Midbrain (tissue), 1 donor: ENCODE results near the gene PHACTR3.

Experiments
- DNase-seq: peaks from one replicate; lab custom pipeline; 2025; lab: John Stamatoyannopoulos, UW

PHACTR3 gene

DNA sequence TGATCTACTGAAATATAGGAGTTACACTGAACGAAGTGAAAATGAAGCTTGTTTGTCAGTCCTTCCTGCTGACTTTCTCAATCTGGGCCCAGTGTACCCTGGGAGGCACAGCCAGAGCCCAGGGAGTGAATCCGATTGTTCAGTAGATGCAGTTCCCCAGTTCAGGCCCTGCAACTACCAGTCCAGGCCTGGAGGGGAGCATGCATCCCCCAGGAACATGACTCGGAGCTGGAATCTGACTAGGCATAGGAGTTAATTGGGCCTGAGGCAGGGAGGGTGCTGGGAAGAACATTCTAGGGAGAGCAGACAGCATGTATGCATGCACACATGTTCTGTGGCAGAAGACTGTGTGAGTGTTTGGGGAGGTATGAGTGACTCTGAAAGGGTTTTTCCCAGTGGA, 42.1 kb downstream of the PHACTR3 start:
- no peak for DNase-seq

DNA sequence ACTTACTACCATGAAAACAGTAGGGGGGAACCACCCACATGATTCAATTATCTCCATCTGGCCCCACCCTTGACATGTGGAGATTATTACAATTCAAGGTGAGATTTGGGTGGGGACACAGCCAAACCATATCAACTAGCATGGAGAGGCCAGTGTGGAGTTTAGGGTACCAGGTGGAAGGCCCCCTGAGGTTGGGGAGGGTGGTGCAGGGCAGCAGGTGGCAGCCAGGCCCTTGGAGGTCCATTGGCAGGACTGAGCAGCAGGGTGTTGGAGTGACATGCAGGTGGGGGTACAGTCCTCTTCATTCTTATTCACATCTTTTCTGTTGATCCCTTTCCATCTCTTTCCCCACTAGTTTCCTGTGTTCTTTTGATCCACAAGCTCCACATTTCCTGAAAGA, 42.9 kb downstream of the PHACTR3 start:
- DNase-seq = no peak

DNA sequence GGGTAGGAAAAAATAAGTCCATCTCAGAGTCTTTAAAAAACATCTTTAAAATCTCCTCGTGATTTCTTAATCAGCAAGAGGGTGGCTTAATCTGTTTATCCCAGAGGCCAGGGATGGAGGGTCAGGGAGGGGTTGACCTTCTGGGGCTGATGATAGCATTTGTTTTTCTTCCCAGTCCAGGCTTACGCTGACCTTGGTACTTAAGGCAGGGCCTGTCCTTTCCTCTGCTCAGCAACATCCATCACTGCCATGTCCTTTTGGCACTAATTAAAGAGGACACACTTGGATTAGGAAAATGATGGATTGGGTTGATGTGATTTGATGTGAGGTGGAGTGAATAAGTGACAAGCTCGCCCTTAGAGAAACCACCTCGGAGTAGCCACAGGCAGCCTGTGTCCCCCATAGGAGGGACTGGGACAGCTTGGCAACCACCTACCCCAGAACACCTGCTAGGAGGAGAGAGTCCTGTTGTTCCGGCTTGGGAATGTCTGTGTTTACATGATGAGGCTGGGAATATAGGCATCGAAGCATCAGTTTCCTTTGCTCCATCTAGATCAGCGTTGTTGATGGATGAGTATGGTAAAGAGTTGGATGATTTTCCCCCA, 44.2 kb downstream of the PHACTR3 start:
- no peak for DNase-seq

DNA sequence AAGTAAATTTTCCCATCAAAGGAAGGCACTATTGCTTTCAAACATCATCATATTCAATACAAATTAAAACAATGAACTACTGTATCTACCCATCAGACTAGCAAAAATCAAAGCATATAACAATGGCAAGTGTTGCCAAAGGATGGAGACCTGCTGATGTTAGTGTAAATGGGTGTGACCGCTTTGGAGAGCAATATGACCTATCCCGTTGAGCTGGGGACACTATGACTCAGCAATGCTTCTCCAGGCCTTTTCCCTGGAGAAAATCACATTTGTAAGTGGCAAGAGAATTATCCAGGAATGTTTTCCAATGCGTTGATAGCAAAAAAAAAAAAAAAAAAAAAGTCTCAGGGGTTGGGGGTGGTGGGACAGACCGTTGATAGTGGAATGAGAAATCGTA, 46.1 kb downstream of the PHACTR3 start:
- DNase-seq = no peak

DNA sequence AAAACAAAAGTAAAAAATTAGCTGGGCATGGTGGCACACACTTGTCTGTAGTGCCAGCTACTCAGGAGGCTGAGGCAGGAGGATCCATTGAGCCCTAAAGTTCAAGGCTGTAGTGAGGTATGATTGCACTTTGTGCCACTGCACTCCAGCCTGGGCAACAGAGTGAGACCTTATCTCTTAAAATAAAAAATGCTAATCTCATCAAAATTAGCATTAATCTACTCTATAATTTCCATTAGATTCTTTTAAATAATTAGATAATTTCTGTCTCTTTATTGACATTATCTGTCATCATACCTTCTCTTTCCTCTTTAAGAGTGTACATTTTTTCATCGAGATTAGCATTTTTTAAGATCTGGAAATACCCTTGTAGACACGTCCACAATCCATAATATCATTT, 48.0 kb downstream of the PHACTR3 start:
- DNase-seq = no peak

DNA sequence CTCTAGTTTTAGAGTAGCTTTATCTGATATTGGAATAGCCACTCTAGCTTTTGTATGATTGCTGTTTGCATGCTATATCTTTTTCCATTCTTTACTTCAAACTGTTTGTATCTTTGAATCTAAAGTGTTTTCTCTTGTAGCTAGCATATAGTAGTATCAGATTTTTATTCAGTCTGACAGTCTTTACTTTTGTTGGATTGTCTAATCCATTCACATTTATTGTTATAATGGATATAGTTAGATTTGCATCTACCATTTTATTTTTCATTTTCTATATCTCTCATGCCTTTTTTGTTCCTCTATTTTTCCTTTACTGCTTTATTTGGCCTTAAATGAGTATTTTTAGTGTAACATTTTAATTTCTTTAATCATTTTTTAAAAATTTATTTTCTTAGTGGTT, 52.1 kb downstream of the PHACTR3 start:
- no peak for DNase-seq

DNA sequence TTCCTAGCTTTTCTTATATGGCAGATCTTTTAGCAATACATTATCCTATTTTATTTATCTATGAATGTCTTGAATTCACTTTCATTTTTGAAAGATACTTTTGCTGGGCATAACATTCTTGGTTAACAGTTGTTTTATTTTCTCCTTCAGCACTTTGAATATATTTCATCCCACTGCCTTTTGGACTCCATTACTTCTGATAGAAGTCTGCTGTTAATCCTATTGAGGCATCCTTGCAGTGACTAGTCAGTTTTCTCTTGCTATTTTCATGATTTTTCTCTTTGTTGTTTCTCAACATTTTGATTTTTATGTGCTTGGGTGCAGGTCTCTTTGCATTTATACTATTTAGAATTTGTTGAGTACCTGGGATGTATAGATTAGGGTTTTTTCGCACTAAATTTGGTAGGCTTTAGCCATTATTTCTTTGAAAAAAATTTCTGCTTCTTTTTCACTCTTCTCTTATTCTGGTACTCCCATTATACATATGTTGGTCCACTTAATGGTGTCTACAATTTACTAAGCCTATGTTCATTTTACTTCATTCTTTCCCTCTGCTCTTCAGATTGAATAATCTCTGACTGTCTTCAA, 53.2 kb downstream of the PHACTR3 start:
- DNase-seq = no peak

DNA sequence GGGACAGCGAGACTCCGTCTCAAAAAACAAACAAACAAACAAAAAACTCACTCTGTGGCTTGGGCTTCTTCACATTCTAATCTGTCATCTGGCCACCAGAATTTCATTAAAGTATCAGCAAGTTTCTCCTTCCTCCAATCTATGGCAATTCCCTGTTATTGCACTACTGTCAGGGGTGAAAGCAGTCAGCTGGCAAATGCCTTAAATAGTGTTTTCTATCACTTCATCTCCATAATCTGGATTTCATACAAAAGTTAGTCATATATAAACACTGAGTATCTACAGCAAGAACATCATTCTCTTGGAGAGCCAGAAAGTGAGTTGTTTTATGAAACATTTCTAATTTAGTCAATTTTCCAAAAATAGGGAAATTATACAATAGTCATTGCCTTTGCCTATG, 56.1 kb downstream of the PHACTR3 start:
- DNase-seq = no peak

DNA sequence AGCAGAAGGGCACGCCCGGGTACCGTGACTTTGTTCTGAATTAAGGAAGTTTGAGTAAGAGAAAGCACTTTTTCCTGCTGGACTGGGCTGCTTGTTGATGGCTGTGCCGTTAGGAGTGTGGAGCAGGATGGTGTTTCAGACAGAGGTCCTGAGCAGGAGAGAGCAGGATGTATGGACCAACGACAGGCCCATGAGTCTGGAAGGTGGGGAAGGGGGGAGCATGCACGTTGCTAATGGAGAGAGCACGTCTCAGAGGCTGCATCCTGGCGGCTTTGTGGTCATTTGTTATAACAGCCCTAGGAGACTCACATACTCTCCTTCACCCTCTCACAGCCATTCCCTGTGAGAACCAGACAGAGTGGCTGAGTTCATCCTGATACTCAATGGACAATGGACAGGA, 56.8 kb downstream of the PHACTR3 start:
- no peak for DNase-seq

DNA sequence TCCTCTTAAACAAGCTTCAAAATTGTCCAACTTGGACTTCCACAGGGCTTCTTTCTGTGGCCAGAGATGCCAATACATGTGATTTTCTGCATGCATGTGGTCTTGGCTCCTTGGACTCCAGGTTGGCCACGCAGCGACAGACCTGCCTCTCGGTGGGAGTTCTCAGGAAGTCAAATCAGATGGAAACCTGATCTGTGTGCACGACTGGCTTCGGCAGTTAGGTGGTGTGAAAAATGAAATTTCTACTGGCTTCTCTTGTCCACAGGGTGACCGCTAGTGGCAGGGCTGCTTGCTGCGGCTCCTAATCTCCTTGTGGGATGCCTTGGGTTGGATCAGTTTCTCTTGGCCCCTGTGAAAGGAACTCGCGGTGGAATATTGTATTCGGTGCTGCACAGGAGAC, 57.3 kb downstream of the PHACTR3 start:
- DNase-seq = no peak

DNA sequence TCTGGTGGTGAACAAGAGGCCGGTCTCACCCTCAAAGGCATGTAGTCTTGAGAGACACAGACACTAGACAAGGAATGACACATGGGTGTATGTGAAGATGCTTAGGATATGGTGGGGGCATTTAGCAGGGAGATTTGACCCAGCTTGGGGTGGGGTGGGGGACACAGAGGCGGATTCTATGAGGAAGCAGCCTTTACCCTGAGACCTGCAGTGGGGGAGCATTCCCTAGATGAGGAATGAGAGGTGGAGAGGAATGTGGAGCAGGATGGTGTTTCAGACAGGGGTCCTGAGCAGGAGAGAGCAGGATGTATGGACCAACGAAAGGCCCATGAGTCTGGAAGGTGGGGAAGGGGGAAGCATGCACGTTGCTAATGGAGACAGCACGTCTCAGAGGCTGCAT, 57.8 kb downstream of the PHACTR3 start:
- no peak for DNase-seq

DNA sequence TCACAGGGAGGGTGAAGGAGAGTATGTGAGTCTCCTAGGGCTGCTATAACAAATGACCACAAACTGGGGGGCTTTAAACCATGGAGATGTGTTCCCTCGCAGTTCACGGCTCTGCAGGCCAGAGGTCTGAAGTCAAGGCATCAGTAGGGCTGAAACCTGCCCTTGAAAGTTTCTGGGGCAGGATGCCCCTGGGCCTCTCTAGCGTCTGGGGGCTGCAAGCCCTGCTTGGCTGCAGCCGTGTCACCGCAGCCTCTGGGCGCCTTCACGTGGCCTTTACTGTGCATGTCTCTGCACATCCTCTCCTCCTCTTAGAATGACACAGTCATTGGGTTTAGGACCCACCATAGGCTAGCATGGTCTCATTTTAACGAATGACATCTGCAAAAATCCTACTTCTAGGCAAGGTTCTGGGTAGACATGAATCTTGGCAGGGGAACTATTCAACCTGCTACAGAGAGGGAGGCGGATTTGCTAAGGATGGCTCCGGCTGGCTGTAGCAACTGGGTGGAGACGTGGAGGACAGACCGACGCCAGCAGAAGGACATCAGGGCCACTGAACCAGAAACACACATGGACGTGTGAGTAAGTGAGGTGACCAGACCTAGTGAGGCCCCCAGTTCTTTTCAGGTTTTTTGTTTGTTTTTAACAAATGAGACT, 58.6 kb downstream of the PHACTR3 start:
- DNase-seq = no peak

DNA sequence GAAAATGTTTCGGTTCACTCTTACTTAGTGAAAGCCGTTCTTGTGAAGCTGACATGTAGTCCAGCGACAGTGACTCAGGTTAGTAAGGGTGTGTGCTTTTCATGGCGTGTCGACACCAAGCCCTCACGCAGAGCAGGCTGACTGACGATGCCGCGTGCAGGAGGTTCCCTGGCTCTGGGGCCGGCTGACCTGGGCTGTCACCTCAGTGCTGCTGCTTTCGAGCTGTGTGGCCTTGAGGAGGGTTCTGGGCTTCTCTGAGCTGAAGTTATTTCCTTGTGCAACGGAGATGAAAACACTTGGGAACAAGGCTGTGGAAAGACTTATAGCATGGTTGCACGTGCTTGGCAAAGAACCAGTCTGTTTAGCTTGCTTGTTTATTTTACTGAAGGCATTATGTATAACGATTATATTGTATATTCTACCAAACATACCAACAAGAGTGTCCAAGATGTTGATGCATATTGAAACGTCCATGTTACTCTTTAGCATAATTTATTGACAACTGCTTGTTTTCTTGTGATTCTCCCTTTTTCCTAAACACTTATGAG, 59.2 kb downstream of the PHACTR3 start:
- no peak for DNase-seq

DNA sequence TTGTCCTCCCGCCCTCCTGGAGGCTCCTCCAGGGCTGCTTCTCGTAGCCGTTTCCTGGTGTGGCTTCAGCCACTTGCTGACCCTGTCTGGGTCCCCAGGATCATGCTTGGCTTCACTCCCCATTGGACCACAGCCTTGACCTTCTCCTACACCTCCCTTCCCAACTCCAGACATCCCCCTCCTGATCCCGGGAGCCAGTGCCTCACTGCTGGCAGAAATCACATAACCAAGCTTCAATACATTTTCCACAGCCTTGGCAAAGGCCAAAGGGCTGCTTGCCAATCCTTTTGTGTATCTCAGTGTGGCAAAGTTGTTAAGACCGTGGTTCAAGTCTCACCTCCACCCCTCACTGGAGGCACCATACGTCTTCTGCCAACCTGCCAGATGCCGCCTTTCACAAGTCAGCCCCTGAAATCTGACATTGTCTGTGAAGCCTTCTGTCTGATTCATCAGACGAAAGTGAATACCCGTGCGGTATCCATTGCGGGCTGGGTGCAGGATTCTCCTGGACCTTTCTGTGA, 60.1 kb downstream of the PHACTR3 start:
- DNase-seq = no peak

DNA sequence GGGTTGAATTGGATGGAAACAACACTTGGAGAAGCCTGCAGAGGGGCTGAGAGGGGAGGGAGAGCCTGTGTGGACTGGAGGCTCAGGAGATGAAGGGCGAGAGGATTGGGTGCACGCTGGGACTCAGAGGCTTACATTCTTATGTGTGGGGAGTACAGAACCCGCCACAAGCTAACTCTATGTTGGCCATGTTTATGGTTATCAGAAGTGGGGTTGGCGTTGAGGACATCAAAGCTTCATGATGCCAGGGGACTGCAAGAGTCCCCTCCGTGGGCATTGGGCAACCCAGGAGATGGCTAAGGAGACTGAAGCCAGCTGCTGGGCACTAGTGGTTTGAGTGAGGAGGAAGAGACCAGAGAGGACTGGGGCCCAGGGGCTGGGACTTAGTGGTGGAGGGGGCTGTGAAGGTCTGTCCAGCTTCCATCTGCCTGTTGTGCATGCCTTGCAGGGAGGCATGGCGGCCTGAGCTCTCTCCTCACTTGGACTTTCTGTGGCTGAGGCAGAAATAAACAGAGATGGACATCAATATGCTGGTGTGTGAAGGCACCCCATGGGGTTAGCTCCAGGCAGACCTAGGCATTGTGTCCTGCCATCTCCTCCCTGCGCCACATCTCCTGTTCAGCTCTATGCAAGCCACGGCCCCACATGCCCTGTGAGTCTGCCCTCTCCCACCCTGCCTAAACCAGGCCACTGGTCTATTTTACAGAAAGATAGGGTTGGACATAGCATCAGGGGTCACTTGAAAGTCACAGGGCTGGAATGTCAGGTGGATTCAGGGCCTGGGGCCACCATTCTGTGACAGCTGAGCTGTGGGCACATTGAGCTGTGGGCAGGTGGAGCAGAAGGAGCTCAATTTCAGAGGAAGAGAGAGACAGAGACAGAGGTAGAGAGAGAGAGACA, 61.6 kb downstream of the PHACTR3 start:
- no peak for DNase-seq

DNA sequence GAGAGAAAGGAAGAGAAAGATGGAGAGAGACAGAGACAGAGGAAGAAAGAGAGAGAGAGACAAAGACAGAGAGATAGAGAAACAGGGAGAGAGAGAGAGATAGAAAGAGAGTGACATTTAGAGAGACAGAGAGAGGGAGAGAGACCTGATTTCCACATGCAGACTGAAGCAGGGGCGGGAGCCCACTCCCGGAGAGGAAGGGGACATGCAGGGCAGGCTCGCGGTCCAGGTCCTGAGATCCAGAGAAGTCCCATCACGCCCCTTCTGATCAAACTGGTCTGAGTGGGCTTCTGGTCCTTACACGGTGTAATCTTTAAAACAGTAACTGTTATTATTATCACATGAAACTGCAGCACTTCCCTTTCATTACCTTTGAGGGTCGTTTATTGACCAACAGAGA, 62.2 kb downstream of the PHACTR3 start:
- DNase-seq = no peak

DNA sequence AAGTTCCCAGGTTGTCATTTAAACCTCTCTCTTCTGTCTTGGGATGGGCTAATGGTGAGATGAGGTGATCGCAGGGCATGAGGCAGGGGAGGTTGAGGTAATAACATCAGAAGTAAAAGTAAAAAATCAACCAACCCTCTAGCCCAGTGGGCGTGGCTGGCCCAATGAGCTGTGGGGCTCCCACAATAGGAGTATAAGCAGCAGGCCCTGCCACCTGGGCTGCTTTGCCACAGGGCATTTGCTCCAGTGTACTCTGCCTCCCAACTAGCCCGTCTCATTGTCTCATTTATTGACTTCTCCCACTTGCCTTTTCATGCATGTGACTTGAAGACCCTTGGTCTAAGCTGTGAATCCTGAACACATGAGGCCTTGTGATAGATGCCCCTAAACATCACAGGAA, 62.8 kb downstream of the PHACTR3 start:
- no peak for DNase-seq

DNA sequence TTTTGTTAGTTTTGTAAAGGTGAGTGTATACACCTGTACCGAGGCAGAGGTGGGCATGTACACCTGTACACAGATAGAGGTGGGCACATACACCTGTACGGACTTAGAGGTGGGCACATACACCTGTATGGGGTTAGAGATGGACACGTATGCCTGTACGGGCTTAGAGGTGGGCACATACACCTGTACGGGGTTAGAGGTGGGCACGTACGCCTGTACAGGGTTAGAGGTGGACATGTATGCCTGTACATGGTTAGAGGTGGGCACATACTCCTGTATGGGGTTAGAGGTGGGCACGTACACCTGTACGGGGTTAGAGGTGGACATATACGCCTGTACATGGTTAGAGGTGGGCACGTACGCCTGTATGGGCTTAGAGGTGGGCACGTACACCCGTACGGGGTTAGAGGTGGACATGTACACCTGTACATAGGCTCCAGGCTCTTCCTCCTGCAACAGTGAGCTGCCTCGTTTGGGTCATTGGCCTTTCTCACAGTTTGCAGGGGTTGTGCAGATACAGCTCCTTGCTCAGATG, 63.7 kb downstream of the PHACTR3 start:
- no peak for DNase-seq

DNA sequence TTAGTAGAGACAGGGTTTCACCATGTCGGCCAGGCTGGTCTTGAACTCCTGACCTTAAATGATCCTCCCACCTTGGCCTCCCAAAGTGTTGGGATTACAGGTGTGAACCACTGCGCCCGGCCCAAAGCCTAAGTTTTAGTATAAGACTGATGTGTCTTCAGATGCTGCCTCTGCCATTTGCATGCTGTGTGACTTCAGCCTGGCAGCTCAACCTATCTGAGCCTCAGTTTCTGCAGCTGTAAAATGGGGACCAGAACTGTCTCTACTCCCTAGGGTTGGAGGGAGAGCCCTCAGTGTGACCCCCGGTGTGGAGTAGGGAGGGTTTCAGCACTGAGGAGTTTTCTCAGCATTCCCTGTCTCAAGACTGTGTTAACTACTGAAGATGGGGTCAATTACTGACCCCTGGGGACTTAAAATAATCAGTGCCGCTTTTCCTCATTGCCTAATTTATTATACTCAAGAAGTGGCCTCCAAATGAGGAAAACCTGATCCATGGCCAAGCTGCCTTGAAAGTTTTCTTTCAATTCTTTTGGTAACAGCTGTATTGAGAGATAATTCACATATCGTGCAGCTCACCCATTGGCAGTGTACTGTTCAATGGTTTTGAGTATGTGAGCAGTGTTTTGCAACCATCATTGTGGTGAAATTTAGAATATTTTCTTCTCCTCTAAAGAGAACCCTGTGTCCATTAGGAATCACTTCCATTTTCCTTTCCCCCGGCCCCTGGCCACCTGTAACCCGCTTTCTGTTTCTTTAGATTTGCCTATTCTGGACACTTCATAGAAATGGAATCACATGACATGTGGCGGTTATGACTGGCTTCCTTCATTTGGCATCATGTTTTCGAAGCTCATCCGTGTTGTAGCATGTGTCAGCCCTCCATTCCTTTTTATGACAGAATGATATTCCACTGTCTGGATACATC, 64.8 kb downstream of the PHACTR3 start:
- DNase-seq = no peak

DNA sequence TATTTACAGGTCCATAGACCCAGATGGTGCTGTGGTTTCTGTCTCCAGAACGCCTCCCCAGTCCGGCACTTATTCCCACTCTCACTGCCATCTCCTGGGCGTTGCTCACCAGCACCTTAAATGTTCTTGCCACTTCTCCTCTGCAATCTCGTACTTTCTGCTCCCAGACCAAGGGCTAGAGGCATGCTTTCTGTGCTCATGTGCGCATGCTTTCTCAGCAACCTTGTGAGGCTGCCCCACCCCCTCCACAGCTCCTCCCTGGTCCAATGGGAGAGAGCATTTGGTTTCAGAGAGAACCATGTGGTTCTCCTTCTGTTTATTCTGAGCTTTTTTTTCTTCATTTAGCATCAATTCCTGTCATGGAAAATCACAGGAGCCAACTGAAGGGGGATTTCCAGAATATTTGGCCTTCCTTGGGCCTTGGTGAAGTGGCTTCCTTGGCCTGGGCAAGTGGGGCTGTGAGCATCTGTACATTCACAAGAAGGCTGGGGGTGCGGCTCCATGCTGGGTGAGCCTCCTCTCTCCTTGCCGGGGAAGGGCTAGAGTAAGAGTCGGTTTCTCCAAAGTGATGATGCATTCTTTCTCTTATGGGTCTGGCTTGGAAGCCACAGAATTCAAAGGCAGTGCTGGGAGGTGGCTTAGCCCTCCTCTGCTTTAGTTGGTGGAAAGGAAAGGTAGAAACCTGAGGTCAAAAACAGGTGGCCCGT, 66.6 kb downstream of the PHACTR3 start:
- DNase-seq = no peak
